H1 (cell line): Measurements from ENCODE around the gene RMDN2. TPM values are rescaled to one million over a fixed set of nuclear protein-coding genes. Genes with fewer than 3 reads are reported as not detected.

Experiments used
- CTCF ChIA-PET: fragments of 300-600 bp; sonication (Branson Sonifier 250); formaldehyde crosslinking; loops from one replicate; lab custom pipeline; 2021; ENCODE audit not compliant: partially characterized antibody; lab: Charles Lee
- POLR2A ChIA-PET: fragments of 300-600 bp; sonication (Branson Sonifier 250); formaldehyde crosslinking; loops from one replicate; lab custom pipeline; 2021; ENCODE audit warnings: inconsistent platforms; ENCODE audit not compliant: partially characterized antibody; lab: Charles Lee
- DNase-seq, 2 experiments: peaks; one replicate each; pipeline versions ENCODE4 v3.0.0 to v3.0.0-alpha.2; 2010 to 2022; ENCODE audit warnings: low spot score in 2 of 2, low read depth in 1 of 2, mixed read lengths in 1 of 2
- FAIRE-seq: peaks from 2 replicates; lab custom pipeline; 2011; peaks lifted over from hg19 to GRCh38; lab: Jason Lieb, UNC
- H2AFZ ChIP-seq: 2 replicates; pipeline ENCODE4 v1.8.1; 2012; ENCODE audit warnings: low read length, inconsistent platforms
- H2AK5ac ChIP-seq: 2 replicates; pipeline ENCODE4 v1.6.1; 2013; ENCODE audit warnings: low read depth, low read length
- H2BK120ac ChIP-seq: replicated peaks from 2 replicates; pipeline ENCODE3; 2013; ENCODE audit warnings: low read depth, low read length, inconsistent platforms
- H2BK12ac ChIP-seq: 2 replicates; pipeline ENCODE4 v1.6.1; 2013; ENCODE audit warnings: low read depth, low read length
- H2BK15ac ChIP-seq: 2 replicates; pipeline ENCODE4 v1.6.1; 2013; ENCODE audit warnings: low read length
- H2BK20ac ChIP-seq: 2 replicates; pipeline ENCODE4 v1.6.1; 2013; ENCODE audit warnings: low read length
- H2BK5ac ChIP-seq: 2 replicates; pipeline ENCODE4 v1.6.1; 2013; ENCODE audit warnings: low read depth, low read length
- H3K14ac ChIP-seq: 2 replicates; pipeline ENCODE4 v1.6.1; 2013; ENCODE audit warnings: inconsistent platforms; ENCODE audit not compliant: insufficient read length
- H3K18ac ChIP-seq: 2 replicates; pipeline ENCODE4 v1.6.1; 2013; ENCODE audit warnings: low read length; ENCODE audit errors: extremely low read depth
- H3K23ac ChIP-seq: 2 replicates; pipeline ENCODE4 v1.6.1; 2013; ENCODE audit warnings: inconsistent platforms; ENCODE audit not compliant: insufficient read length
- H3K23me2 ChIP-seq: 2 replicates; pipeline ENCODE4 v1.6.1; 2013; ENCODE audit warnings: low read depth, low read length
- H3K27ac ChIP-seq: 2 replicates; pipeline ENCODE4 v1.6.1; 2011; ENCODE audit warnings: low read depth, low read length, inconsistent platforms
- H3K27me3 ChIP-seq, 4 experiments: replicated peaks in 1 of 4; 1 replicate in 1 of 4; 2 replicates in 3 of 4; pipeline versions ENCODE4 v1.6.1 to v1.8.1; 2011 to 2013; ENCODE audit warnings: low read length in 3 of 4, mild to moderate bottlenecking in 3 of 4, inconsistent platforms in 2 of 4, mixed read lengths in 2 of 4, moderate library complexity in 1 of 4; ENCODE audit not compliant: control insufficient read depth in 3 of 4, insufficient read depth in 3 of 4; ENCODE audit errors: extremely low read depth in 1 of 4
- H3K36me3 ChIP-seq, 4 experiments: 2 replicates each; pipeline versions ENCODE4 v1.6.1 to v1.8.1; 2011 to 2013; ENCODE audit warnings: mild to moderate bottlenecking in 4 of 4, low read length in 3 of 4, moderate library complexity in 2 of 4, control low read depth in 1 of 4, inconsistent platforms in 1 of 4; ENCODE audit not compliant: insufficient read depth in 4 of 4, control insufficient read depth in 2 of 4
- H3K4ac ChIP-seq: replicated peaks from 2 replicates; pipeline ENCODE3; 2013; ENCODE audit warnings: low read length, low read depth, mixed read lengths, inconsistent platforms; ENCODE audit not compliant: insufficient read length
- H3K4me1 ChIP-seq, 4 experiments: replicated peaks in 1 of 4; 1 replicate in 1 of 4; 2 replicates in 3 of 4; pipeline versions ENCODE4 v1.6.1 to v1.8.1; 2011 to 2013; ENCODE audit warnings: low read length in 3 of 4, inconsistent platforms in 2 of 4, mixed read lengths in 1 of 4; ENCODE audit not compliant: insufficient read depth in 4 of 4, control insufficient read depth in 3 of 4
- H3K4me2 ChIP-seq, 2 experiments: 2 replicates each; pipeline versions ENCODE4 v1.6.1 to v1.8.1; 2011 to 2013; ENCODE audit warnings: low read depth in 2 of 2, low read length in 2 of 2, control low read depth in 1 of 2, inconsistent platforms in 1 of 2, mild to moderate bottlenecking in 1 of 2; ENCODE audit not compliant: insufficient read depth in 1 of 2
- H3K4me3 ChIP-seq, 4 experiments: fragments of 200-600, 300-600 bp in 1 of 4; sonication (generic), shearing (Covaris generic), sonication (Bioruptor Twin) in 1 of 4; 2 replicates each; pipeline versions ENCODE4 v1.5.1 to v1.8.1; 2011 to 2016; ENCODE audit warnings: low read length in 4 of 4, low read depth in 3 of 4, control low read depth in 2 of 4, inconsistent platforms in 2 of 4, mild to moderate bottlenecking in 2 of 4, mixed read lengths in 1 of 4, moderate library complexity in 1 of 4; ENCODE audit not compliant: insufficient read depth in 2 of 4; ENCODE audit errors: extremely low read depth in 1 of 4
- H3K56ac ChIP-seq: replicated peaks from 2 replicates; pipeline ENCODE3; 2013; ENCODE audit warnings: low read depth, mild to moderate bottlenecking, mixed read lengths, low read length, inconsistent platforms; ENCODE audit not compliant: insufficient read length
- H3K79me1 ChIP-seq: 2 replicates; pipeline ENCODE4 v1.6.1; 2013; ENCODE audit warnings: low read depth, low read length, control low read depth
- H3K79me2 ChIP-seq, 2 experiments: 2 replicates each; pipeline versions ENCODE4 v1.6.1 to v1.8.1; 2012 to 2013; ENCODE audit warnings: low read length in 2 of 2, mild to moderate bottlenecking in 2 of 2, inconsistent platforms in 1 of 2; ENCODE audit not compliant: insufficient read depth in 2 of 2, control insufficient read depth in 1 of 2
- H3K9ac ChIP-seq, 4 experiments: replicated peaks in 1 of 4; 1 replicate in 1 of 4; 2 replicates in 3 of 4; pipeline versions ENCODE4 v1.6.1 to v1.8.1; 2011 to 2013; ENCODE audit warnings: low read depth in 3 of 4, low read length in 3 of 4, control low read depth in 2 of 4, mild to moderate bottlenecking in 2 of 4, moderate library complexity in 2 of 4, inconsistent platforms in 1 of 4; ENCODE audit errors: extremely low read depth in 1 of 4
- H3K9me3 ChIP-seq, 2 experiments: 2 replicates each; pipeline versions ENCODE4 v1.6.1 to v1.8.1; 2012 to 2013; ENCODE audit warnings: mild to moderate bottlenecking in 2 of 2, moderate library complexity in 2 of 2, control low read depth in 1 of 2, inconsistent platforms in 1 of 2, low read depth in 1 of 2, low read length in 1 of 2, mixed read lengths in 1 of 2; ENCODE audit not compliant: insufficient read depth in 2 of 2
- H4K20me1 ChIP-seq, 2 experiments: replicated peaks in 1 of 2; 2 replicates each; pipeline versions ENCODE3 to v1.8.1; 2011 to 2013; ENCODE audit warnings: inconsistent platforms in 2 of 2, low read length in 2 of 2, mild to moderate bottlenecking in 1 of 2; ENCODE audit not compliant: insufficient read depth in 2 of 2, control insufficient read depth in 1 of 2
- H4K5ac ChIP-seq: 2 replicates; pipeline ENCODE4 v1.6.1; 2013; ENCODE audit warnings: low read length, low read depth, mixed read lengths, inconsistent platforms; ENCODE audit not compliant: insufficient read length
- H4K8ac ChIP-seq: 2 replicates; pipeline ENCODE4 v1.8.0; 2013; ENCODE audit warnings: mild to moderate bottlenecking, moderate library complexity, low read length, inconsistent platforms; ENCODE audit not compliant: insufficient read depth; ENCODE audit errors: extremely low read depth
- H4K91ac ChIP-seq: replicated peaks from 2 replicates; pipeline ENCODE3; 2013; ENCODE audit warnings: low read length, mixed read lengths, inconsistent platforms; ENCODE audit not compliant: insufficient read length
- HDAC6 ChIP-seq: IDR thresholded peaks from one replicate; pipeline ENCODE4 v1.7.1; 2012; ENCODE audit warnings: low read depth, mild to moderate bottlenecking, inconsistent platforms, low read length, moderate library complexity
- KDM1A ChIP-seq: fragments of 200-600, 300-600 bp; sonication (generic); IDR thresholded peaks from 2 replicates; pipeline ENCODE4 v1.7.1; 2016; ENCODE audit warnings: mild to moderate bottlenecking, low read length, borderline replicate concordance
- KDM4A ChIP-seq: IDR thresholded peaks from one replicate; pipeline ENCODE4 v1.7.1; 2012; ENCODE audit warnings: low read depth, mild to moderate bottlenecking, moderate library complexity, low read length, inconsistent platforms; ENCODE audit not compliant: severe bottlenecking
- MAFK ChIP-seq: IDR thresholded peaks from 2 replicates; pipeline ENCODE4 v1.6.1; 2012; ENCODE audit warnings: low read depth, mild to moderate bottlenecking, improper control_type of control experiment, low read length
- RFX5 ChIP-seq: IDR thresholded peaks from 2 replicates; pipeline ENCODE4 v1.6.1; 2011; ENCODE audit warnings: low read depth, low read length, improper control_type of control experiment, borderline replicate concordance
- RNF2 ChIP-seq: fragments of 200-900, 300-1000 bp; sonication (generic); IDR thresholded peaks from 2 replicates; pipeline ENCODE4 v1.7.1; 2016; ENCODE audit warnings: borderline replicate concordance, low read depth, mild to moderate bottlenecking, antibody characterized with exemption, low read length; ENCODE audit not compliant: poor library complexity, severe bottlenecking; ENCODE audit errors: missing control alignments
- TAF7 ChIP-seq: optimal IDR thresholded peaks from 2 replicates; pipeline ENCODE3; 2011; ENCODE audit warnings: low read depth, mild to moderate bottlenecking, inconsistent platforms, low read length, moderate library complexity, borderline replicate concordance
- WGBS, 2 experiments: shearing (Covaris generic) in 1 of 2; methylation state at CpG; one replicate each; pipeline versions ENCODE4 v1.1.6 to v1.1.7; 2013 to 2015; ENCODE audit warnings: low lambda C conversion rate in 2 of 2, mixed read lengths in 2 of 2, inconsistent platforms in 1 of 2, low coverage in 1 of 2, missing lambda C conversion rate in 1 of 2; ENCODE audit not compliant: insufficient replicate concordance in 2 of 2, insufficient coverage in 1 of 2, insufficient read length in 1 of 2; ENCODE audit errors: extremely low coverage in 1 of 2, missing lambda C conversion rate in 1 of 2; 5-methylcytosine and 5-hydroxymethylcytosine counted together
- polyA plus RNA-seq, 7 experiments: library from polyadenylated mRNA; depleted of rRNA in 3 of 7; stranded (reverse) in 5 of 7; unstranded in 2 of 7; fragments of >200 nt in 5 of 7; fragments of 200-250 nt in 2 of 7; gene quantifications; 1 replicate in 5 of 7; 2 replicates in 1 of 7; 4 replicates in 1 of 7; pipeline versions ENCODE4 v1.2.1 to v1.2.3, GENCODE V29; 2011 to 2013; ENCODE audit warnings: missing spikeins in 2 of 7, mixed read lengths in 2 of 7
- total RNA-seq: library from RNA; stranded (reverse); fragmentation: NEBNext Ultra II Directional; extraction: Animal tissue kit (Norgen Biotek cat#: 25700); gene quantifications from 2 replicates; pipeline ENCODE4 v1.2.1, GENCODE V29; 2021
- TF ChIP-seq, protein P1 (sequence below): IDR thresholded peaks from 2 replicates; pipeline ENCODE4 v1.6.1; 2012; ENCODE audit warnings: inconsistent platforms
- TF ChIP-seq, protein P2 (sequence below): IDR thresholded peaks from 2 replicates; pipeline ENCODE4 v1.6.1; 2011; ENCODE audit warnings: low read depth, mild to moderate bottlenecking, low read length; ENCODE audit not compliant: insufficient read depth

RMDN2 gene
- total and polyA plus RNA-seq, 2 of the 8 experiments (the other 6 are each of a cell fraction or from before 2014, with no cell fraction given): 0.53 to 3.0 TPM

DNA sequence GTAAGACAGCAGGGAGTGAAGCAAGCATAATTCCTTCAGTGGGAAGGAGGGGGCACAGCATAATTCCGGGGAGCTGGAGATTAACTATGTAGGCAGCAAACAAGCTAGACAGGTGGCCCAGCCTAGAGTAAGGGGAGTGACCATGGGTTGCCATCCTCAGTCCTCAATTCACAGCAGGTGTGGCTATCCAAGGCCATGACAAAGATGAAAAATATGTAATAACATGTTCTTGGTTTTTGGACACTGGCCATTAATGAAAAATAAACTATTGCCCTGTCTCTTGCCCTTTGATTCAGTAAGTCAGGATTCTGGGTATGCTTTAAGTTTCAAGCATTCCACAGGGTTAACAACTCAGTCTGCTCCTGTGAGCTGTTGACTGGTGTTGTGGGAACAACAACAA lies 85.9 kb downstream of the RMDN2 start:
- Histone ChIP-seq H3K4ac (no peak overlapping the region), H3K36me3 (no peaks in the 10 kb centered on the region), H2BK12ac (no peak overlapping the region), H2BK120ac (no peak overlapping the region), H2BK5ac (no peak overlapping the region; the same call in 1 of the 2 replicates), H4K5ac (no peak overlapping the region), H4K91ac (no peak overlapping the region), H3K9me3 (peaks cover 10 to 12% of the 10 kb centered on the region in 2 experiments), H3K56ac (no peak overlapping the region), H2BK15ac (no peak overlapping the region), H3K27me3 (no peaks in the 10 kb centered on the region), H2AFZ (no peak overlapping the region), H3K23ac (no peak overlapping the region), H3K27ac (no peak overlapping the region), H3K4me2 (no peak overlapping the region), H3K4me1 (no peaks in the 10 kb centered on the region), H4K8ac (no peak overlapping the region), H3K18ac (no peak overlapping the region), H3K79me2 (no peaks in the 10 kb centered on the region), H3K14ac (no peak overlapping the region), H3K23me2 (no peaks in the 10 kb centered on the region), H3K9ac (no peak overlapping the region), H2AK5ac (no peak overlapping the region), H2BK20ac (no peak overlapping the region), H4K20me1 (no peaks in the 10 kb centered on the region), H3K4me3 (no peak overlapping the region), H3K79me1 (no peaks in the 10 kb centered on the region)
- ChIA-PET CTCF (interaction anchor here (0.8 to 1.3 kb wide), 5 partner anchors 10 to 27 kb away, joined by 3 to 4 read pairs (median 4); no protein-coding TSS in a partner anchor), POLR2A (interaction anchor here (1.9 kb wide), 1 partner anchor 10 kb away, joined by 7 read pairs; no protein-coding TSS in a partner anchor)
- WGBS, 2 experiments: 82% methylated on average over 1 of the region's 1 CpG; no CpG with 5 or more reads in 1 of the 2 experiments
- TF ChIP-seq MAFK (no peak), TAF7 (no peak), HDAC6 (no peak), RFX5 (no peak), RNF2 (no peak), KDM1A (no peak), KDM4A (no peak)
- TF ChIP-seq, protein P1, sequence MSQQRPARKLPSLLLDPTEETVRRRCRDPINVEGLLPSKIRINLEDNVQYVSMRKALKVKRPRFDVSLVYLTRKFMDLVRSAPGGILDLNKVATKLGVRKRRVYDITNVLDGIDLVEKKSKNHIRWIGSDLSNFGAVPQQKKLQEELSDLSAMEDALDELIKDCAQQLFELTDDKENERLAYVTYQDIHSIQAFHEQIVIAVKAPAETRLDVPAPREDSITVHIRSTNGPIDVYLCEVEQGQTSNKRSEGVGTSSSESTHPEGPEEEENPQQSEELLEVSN: no peak
- TF ChIP-seq, protein P2, sequence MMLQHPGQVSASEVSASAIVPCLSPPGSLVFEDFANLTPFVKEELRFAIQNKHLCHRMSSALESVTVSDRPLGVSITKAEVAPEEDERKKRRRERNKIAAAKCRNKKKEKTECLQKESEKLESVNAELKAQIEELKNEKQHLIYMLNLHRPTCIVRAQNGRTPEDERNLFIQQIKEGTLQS: no peak
- DNase-seq (no peak), FAIRE-seq (no peak)
